GM21576 (cell line): ENCODE data around the gene ZFAND2A.
"Not testable (repeated sequence)": the region's sequence is repeated elsewhere in the genome, so short reads cannot be mapped to it uniquely, and the experiment has no call there.

Experiments
- ATAC-seq: cut with Tn5 transposase; IDR thresholded peaks from one replicate; pipeline ENCODE4 v1.9.1; 2021; ENCODE audit warnings: mild to moderate bottlenecking, moderate library complexity; ENCODE audit not compliant: unreplicated experiment

Gene ZFAND2A

DNA sequence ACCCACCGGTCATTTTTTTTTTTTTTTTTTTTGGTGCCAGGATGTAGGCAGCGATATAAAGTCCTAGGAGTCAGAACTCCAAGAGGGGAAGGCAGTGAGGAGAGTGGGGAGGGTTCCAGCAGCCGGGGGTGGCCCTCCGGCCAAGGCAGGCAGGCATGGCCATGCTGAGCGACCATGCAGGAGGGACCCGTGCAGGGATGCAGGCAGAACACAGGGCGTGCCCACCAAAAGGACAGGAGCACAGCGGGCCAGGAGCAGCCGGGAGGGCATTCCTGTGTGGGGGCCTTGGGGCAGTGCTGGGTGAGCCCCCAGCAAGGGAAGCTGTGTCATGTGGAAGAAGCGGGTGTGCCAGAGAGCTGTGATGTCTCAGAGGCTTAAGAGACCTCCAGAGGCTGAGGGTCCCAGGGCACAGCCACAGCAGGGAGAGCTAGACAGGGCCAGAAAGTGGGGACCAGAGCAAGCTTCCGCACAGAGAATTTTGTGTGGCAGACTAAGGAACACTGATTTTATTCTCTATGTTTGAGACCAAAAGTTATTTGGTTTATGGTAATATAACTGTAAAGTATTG lies 5.7 kb downstream of the ZFAND2A start:
- no peak for ATAC-seq

DNA sequence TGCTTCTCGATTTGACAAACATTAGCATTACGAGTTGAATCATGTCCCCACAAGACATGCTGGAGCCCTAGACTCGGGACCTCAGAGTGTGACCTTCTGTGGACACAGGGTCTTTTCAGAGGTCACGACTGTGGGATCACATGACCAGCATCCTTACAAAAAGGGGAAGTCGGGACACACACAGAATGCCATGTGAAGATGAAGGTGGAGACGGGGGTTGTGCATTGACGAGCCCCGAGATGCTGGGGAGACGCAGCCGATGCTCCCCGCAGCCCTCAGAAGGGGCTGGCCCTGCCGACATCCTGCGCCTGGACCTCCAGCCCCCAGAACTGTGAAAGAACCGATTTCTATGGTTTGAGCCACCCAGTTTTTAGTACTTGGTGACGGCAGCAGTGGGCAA lies 7.5 kb downstream of the ZFAND2A start:
- no peak for ATAC-seq

DNA sequence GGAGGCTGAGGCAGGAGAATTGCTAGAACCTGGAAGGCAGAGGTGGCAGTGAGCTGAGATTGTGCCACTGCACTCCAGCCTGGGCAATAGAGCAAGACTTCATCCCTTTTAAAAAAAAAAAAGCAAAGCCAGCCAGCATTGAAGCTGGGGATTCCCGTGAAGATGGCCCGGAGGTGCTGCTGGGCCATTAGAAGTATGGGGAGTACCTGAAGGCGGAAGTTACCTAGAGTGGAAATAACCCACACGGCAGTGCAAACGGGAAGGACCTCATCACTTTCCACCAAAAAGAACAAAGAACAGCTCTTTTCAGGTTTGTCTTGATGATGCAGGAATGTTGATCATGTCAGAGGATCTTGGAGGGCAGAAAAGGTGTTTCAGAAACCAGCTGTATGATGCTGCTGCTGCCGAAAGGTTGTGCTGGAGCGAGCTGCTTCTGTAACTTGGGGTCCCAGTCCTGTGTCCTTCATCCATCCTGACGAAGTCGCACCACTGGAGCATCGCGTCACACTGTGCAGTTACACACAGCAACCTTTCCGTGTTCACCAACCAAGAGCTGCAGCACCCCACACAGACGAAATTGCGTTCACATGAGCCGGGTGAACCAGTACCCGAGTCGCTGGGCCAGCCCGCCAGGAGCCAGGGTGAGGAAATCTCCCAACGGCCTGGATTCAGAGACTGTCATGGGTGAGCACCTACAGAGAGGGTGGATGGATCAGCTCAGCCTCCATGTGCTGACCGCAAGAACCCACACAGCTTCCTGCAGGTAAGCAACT lies 8.2 kb downstream of the ZFAND2A start:
- ATAC-seq = no peak

DNA sequence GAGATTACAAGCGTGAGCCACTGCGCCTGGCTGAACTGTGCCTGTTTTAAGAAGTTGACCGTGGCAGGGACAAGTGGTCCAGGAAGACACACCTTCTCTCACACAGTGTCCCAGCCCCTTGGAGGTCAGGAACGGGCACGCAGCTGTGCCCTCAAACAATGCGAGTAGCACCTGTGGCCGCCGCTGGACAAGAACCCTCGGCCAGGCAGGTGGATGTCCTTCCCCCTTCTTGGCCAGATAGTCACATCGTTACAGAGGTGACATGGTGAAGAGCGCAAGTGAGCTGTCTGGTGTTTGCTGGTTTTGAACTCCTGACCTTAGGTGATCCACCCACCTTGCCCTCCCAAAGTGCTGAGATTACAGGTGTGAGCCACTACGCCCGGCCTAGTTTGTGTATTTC lies 8.8 kb downstream of the ZFAND2A start:
- ATAC-seq = no peak

DNA sequence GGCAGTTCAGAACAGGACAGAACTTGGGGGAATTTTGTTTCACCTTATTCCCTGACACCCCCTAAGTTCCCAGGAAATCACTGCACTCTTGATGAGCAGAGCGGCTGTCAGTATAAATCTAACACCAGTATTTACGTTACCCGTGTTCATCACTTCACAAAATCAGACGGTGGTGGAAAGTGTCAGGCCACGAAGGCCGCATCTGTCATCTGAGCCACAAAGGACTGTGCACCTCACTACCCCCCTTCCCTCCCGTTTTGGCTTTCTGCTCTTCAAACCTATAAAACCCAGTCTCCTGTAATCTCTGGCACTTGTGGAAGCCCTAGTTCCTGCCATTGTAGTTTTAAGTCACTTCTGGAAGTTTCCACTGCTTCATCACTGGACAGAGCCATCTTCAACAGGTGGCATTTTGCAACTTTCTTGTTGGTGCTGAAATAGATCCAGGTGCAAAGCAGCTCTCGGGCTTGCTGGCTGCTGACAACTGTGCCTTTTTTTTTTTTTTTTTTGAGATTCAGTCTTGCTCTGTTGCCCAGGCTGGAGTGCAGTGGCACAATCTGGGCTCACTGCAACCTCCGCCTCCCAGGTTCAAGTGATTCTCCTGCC lies 9.5 kb downstream of the ZFAND2A start:
- no peak for ATAC-seq

DNA sequence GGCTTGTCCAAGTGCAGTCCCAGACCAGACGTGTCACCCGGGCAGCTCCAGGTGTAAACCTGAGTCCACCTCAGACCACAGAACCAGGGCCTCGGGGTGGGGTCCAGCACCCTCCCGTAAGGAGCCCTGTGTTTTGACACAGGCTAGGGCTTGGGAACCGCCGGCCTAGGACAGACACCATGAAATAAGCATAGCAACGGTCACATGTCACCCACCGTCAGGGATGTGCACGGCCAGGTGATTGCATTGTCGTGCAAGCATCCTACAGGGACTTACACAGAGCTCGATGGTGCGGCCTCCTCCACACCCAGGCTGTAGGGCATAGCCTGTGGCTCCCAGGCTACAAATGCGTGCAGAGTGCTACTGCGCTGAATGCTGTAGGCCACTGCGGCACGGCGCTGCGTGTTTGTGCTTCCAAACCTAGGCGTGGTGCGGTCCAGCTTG lies 10.6 kb downstream of the ZFAND2A start:
- ATAC-seq = no peak

DNA sequence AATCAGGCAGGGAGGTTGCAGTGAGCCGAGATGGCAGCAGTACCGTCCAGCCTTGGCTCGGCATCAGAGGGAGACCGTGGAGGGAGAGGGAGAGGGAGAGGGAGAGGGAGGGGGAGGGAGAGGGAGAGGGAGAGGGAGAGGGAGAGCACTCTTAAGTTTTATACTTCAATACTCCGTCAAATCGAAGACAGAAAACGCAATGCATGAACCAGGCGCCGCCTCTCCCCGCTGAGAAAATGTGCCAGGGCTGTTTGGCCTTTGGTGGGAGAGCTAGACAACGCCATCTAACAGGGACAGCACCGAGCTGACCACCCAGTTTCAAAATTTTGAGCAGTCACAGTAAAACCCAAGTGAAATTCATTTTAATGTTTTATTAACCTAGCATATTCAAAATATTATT lies 12.1 kb downstream of the ZFAND2A start:
- ATAC-seq = not testable (repeated sequence)

DNA sequence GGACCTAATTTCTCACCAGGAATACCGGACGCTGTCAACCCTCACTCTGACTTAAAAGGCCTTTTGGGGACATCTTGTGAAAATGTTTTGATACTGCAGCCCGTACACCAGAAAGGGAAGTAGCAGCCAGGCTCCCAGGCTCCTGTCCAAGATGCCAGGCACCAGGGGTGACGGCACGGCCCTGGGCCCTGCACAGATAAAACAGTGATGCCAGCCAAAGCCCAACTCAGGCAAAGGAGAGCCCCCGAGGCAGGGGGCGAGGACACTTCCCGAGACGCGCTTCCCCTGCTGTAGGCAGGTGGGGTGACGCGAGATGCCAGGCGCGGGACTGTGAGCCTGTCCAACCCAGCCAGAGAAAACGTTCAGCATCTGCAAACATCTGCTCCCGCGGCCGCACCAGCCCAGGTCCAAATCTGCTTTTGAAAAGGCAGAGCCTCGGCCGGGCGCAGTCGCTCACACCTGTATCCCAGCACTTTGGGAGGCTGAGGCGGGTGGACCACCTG lies 15.7 kb downstream of the ZFAND2A start:
- ATAC-seq = no peak

DNA sequence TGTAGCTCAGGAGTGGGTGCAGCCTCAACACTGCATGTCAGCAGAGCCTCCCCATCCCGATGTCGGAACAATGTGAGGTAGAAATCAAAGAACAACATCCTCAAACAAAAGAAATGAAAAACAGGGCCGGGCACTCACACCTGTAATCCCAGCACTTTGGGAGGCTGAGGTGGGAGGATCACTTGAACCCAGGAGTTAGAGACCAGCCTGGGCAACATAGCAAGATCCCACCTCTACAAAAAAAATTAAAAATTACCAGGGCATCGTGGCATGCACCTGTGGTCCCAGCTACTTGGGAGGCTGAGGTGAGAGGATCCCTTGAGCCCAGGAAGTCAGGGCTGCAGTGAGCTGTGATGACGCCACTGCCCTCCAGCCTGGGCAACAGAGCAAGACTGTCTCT lies 17.0 kb downstream of the ZFAND2A start:
- not testable (repeated sequence) for ATAC-seq

DNA sequence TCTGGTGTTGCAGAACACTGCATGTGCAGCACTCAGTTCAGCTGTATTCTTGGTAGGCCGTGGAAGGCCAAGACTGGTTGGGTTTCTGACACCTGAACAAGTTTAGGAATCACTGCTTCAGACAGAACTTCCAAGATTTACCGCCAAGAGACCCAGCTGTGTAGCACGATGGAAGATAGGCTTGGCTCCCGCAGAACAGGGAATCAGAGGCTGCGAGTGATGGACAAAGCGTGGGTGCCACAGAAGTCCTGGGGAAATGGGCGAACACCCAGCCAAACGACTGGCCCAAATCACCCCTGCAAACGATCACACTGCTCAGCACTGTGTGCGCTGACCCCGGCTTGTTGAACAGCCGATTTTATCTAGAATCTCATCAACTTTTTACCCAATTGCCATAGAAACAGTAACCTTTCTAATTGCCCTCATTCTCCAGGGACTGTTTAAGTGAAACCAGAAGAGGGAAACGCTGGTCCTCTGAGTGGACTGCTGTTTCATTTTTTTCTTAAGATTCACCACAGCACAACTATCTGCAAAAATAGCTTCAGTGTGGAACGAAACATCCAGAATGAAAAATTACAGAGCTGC lies 17.9 kb downstream of the ZFAND2A start:
- no peak for ATAC-seq

DNA sequence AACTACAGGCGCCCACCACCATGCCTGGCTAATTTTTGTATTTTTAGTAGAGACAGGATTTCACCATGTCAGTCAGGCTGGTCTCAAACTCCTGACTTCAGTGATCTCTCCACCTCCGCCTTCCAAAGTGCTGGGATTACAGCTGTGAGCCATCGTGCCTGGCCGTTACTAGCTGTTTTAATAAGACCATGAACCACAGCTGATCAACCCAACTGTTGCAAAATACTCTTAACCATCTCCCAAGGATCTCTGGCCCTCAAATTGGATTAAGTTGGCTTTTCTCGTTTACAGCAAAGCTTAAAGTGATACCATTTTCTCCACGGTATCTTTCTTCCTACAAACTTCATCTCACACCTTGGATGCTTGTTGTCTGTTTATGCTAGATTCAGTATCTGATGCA lies 18.3 kb downstream of the ZFAND2A start:
- no peak for ATAC-seq

DNA sequence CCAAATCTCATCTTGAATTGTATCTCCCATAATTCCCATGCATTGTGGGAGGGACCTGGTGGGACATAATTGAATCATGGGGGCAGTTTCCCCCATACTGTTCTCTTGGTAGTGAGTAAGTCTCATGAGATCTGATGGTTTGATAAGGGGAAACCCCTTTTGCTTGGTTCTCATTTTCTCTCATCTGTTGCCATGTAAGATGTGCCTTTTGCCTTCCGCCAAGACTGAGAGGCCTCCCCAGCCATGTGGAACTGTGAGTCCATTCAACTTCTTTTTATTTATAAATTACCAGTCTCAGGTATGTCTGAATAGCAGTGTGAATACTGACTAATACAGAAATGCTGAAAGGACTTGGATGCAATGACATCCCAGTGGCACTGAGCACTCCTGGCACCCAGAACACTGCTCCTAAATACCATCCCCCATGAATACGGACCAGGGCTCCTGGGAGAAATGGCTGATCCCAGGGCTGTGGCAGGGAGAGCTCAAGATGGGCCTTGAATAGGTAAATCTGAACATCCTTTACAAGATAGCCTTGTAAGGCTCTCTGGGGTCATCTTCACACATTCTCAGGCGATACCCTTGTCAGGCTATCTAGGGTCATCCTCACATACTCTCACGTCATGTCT lies 19.4 kb downstream of the ZFAND2A start:
- ATAC-seq = no peak

DNA sequence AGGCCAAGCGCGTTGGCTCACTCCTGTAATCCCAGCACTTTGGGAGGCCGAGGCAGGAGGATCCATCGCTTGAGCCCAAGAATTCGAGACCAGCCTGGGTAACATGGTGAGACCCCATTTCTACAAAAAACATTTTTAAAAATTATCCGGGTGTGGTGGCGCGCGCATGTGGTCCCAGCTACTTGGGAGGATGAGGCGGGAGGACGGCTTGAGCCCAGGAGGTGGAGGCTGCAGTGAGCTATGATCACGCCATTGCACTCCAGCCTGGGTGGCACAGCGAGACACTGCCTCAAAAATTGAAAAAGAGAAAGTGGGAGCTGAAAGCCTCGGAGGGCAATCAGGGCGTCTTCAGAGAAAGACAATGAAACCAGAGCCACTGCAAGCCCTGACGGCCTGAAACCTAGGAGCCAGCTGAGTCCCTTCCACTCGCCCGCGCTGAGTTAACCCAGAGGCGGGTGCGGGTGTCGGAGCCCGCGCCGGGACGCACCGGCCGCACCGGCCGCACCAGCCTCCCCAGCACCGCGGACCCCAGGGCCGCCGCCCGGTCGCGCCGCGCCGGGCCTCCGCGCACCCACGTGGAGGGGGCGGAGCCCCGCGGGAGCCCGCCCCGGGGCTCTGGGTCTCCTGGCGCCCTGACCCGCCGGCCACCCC lies 22.4 kb downstream of the ZFAND2A start:
- peak; percentile 53 for ATAC-seq

DNA sequence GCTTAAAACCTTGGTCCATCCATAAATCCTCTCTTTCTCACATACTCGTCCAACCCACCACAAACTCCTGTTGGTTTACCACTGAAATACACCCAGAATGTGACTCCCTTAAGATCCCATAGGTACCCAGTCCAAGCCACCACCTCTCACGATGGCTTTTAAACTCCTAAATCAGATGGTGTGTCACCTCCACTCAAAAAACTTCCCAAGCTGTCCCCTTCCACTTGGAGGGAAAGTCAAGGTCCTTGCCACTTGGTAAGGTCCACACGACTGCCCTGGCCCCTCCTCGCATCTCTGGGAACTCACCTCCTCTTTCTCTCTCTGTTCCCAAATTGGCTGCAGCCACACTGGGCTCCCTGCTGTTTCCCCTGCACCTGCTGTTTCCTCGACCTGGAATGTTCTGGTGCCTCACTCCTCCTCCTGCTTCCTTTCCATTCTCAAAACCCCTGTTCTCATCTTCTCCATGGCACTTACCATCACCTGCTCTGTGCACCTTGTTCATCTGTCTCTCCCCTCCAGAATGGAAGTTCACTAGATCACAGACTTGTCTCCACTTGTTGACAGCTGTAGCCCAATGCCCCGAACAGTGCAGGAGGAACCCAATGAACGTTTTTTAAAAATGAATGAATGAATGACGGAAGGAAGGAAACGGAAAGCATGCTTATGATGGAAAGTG lies 23.0 kb downstream of the ZFAND2A start:
- no peak for ATAC-seq

DNA sequence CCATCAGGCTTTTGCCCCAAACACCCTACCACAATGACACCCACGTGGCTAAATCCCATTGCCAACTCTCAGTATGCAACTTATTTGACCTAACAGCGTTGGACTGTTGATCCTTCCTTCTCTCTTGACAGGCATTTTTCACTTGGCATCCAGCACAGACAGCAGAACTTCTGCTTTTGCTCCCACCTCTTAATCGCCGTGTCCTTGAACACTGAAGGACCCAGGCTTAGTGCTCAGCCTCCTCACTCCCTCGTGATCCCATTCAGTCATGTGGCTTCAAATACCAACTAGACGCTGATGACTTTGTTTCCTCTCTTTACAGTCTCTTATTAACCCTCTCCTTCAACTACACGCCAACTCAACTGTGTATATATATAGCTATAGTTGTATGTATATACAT lies 25.0 kb downstream of the ZFAND2A start:
- ATAC-seq = no peak

DNA sequence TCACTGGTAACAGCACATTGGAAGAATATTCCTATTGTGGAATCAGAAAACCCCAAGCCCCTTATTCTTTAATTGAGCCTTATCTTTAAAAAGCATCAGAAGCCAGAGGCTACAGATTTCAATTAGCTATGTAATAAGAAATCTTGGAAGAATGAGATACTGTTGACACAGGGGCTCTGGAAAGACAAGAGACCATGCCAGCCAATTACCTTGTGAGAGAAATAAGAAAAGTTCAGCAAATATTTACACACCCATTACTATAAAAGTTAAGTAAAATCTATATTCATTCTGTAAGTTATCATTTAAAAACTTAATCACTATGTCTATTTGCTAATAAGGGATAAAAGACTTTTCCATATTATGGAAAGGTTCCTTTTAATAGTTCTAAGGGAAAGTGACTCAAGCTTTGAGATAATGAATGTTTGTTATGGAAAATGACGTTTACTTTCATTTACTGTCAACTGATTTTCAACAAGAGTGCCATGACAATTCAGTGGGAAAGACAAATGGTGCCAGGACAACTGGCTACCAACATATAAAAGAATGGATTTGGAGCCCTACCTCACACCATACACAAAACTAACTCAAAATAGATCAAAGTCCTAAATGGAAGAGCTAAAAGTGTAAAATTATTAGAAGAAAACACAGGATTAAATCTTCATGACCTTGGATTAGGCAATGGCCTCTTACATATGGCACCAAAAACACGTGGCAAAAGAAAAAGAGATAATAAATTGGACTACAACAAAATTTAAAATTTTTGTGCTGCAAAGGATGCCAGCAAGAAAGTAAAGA lies 28.3 kb downstream of the ZFAND2A start:
- ATAC-seq = no peak

DNA sequence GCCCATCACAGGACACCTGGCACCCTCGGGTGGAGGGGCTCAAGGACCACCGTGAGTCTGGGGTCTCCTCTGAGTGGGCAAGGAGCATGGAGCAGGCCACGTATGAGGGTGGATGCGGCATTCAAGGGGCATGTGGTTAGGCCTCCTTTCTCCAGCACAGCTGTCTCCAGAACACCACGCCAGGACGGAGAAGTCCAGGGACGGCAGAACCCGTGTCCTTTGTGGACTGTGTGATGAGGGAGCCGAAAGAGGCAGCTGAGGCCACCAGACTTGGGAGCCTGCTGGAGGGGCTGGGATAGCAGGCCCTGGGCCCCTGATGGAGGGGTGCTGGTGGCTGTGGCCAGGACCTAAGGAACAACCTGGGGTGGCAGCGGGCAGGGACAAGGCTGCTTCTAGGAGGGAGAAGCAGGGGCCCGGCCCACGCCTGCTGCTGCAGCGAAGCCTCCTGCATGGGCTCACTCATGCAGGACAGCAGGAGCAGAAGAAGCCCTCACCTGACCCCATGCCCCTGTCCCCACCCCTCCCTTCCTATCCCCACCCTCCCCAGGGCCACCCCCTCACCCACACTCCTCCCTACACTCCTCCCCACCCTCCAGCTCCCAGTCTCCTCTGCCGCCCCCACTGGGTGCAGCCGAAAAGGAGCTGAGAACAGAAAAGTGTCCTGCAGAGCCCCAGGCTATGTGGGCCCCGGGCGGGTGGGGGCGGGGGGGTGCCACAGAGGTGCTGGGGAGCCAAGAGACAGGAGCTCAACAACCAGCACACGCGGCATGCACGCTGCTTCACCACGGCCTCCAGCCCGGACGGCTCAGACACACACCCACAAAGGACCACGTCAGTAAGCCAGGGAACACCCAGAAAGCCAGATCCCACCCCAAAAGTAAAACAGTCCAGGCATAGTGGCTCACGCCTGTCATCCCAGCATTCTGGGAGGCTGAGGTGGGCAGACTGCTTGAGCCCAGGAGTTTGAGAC lies 29.7 kb downstream of the ZFAND2A start:
- ATAC-seq = no peak

DNA sequence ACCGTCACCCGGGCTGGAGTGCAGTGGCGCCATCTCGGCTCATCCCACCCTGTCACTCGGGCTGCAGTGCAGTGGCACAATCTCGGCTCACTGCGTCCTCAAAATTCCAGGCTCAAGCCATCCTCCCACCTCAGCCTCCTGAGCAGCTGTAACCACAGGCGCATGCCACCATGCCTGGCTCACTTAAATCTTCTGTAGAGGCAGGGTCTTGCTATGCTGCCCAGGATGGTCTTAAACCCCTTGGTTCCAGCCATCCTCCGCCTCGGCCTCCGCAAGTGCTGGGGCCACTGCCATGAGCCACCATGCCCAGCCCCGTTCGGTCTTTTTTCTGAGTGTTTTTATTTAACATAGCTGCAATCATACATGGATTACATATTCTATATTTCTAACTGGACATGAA lies 30.6 kb downstream of the ZFAND2A start:
- ATAC-seq = no peak
